Lower lobe of right lung (tissue), 2 donors: Measurements from ENCODE around the gene CFAP99. TPM values are rescaled to one million over a fixed set of nuclear protein-coding genes. Genes with fewer than 3 reads are reported as not detected.

Experiments
- ATAC-seq, 2 donors: fragments of 200-7000 bp; cut with Tn5 transposase; one replicate each; pipeline ENCODE4 v1.9.1; 2020 to 2022; ENCODE audit warnings: mild to moderate bottlenecking in 2 of 2, moderate library complexity in 2 of 2
- DNase-seq: peaks from one replicate; pipeline ENCODE4 v3.0.0-alpha.2; 2020
- H3K27ac ChIP-seq: fragments of 200-600 bp; one replicate; pipeline ENCODE4 v1.8.0; 2022
- H3K27me3 ChIP-seq: fragments of 200-600 bp; one replicate; pipeline ENCODE4 v1.8.0; 2022; ENCODE audit warnings: low read depth
- H3K36me3 ChIP-seq: fragments of 200-600 bp; one replicate; pipeline ENCODE4 v1.8.0; 2022; ENCODE audit warnings: mild to moderate bottlenecking
- H3K4me1 ChIP-seq: fragments of 200-600 bp; one replicate; pipeline ENCODE4 v1.8.0; 2022
- H3K4me3 ChIP-seq: fragments of 200-600 bp; one replicate; pipeline ENCODE4 v1.8.0; 2022; ENCODE audit warnings: mild to moderate bottlenecking
- H3K9me3 ChIP-seq: fragments of 200-600 bp; one replicate; pipeline ENCODE4 v1.8.0; 2022
- CTCF ChIP-seq: fragments of 200-600 bp; IDR thresholded peaks from one replicate; pipeline ENCODE4 v1.8.0; 2022; ENCODE audit warnings: antibody characterized with exemption, mild to moderate bottlenecking
- intact Hi-C: fragments of 100-400 bp; cut with DNase I; formaldehyde crosslinking; loops from one replicate; pipeline ENCODE4 v1.11.0; 2022
- total RNA-seq: library from RNA; stranded (reverse); fragmentation: NEBNext Ultra II Directional; extraction: Animal tissue kit (Norgen Biotek cat#: 25700); gene quantifications from one replicate; pipeline ENCODE4 v1.2.1, GENCODE V29; 2021
- donor health status: DM: no; HTN: yes; CAD: no; lungs with severe emphysema.

CFAP99 gene
- total RNA-seq, 1 donor from 2014 or later = 4.3 TPM

GRCh38 chr4:2458546-2459491 lies 40.1 kb downstream of the CFAP99 start:
- no peak for ATAC-seq
- no peaks in the 10 kb centered on the region for H3K9me3 ChIP-seq
- no peaks in the 10 kb centered on the region for H3K27me3 ChIP-seq
- no peaks in the 10 kb centered on the region for H3K36me3 ChIP-seq
- no peak overlapping the region for H3K27ac ChIP-seq
- H3K4me1 ChIP-seq = peaks cover 12% of the 10 kb centered on the region
- H3K4me3 ChIP-seq = no peak overlapping the region
- DNase-seq = no peak
- no peak for TF ChIP-seq CTCF
- intact Hi-C loops = no loop called here

GRCh38 chr4:2459589-2460349 lies 41.0 kb downstream of the CFAP99 start:
- no peak for TF ChIP-seq CTCF
- no peaks in the 10 kb centered on the region for H3K9me3 ChIP-seq
- no peaks in the 10 kb centered on the region for H3K27me3 ChIP-seq
- no peak overlapping the region for H3K27ac ChIP-seq
- H3K4me3 ChIP-seq = no peak overlapping the region
- intact Hi-C loops = no loop called here
- DNase-seq (no peak), ATAC-seq (no peak)
- peaks cover 12% of the 10 kb centered on the region for H3K4me1 ChIP-seq
- H3K36me3 ChIP-seq = no peaks in the 10 kb centered on the region

GRCh38 chr4:2461246-2461960 lies 42.6 kb downstream of the CFAP99 start:
- Histone ChIP-seq H3K4me3 (no peak overlapping the region), H3K27ac (no peak overlapping the region), H3K36me3 (no peaks in the 10 kb centered on the region), H3K27me3 (no peaks in the 10 kb centered on the region), H3K9me3 (no peaks in the 10 kb centered on the region), H3K4me1 (peaks cover 12% of the 10 kb centered on the region)
- DNase-seq (no peak), ATAC-seq (no peak)
- TF ChIP-seq CTCF = no peak
- intact Hi-C loops = no loop called here

GRCh38 chr4:2462218-2462991 lies 43.6 kb downstream of the CFAP99 start:
- peak; percentile 61 for TF ChIP-seq CTCF
- H3K27ac ChIP-seq = no peak overlapping the region
- H3K4me3 ChIP-seq = peak overlapping the region; percentile 61
- intact Hi-C loops = no loop called here
- DNase-seq (peak; percentile 76), ATAC-seq (peak; percentile 91 to 94)
- no peaks in the 10 kb centered on the region for H3K27me3 ChIP-seq
- H3K4me1 ChIP-seq = peaks cover 13% of the 10 kb centered on the region
- no peaks in the 10 kb centered on the region for H3K36me3 ChIP-seq
- no peaks in the 10 kb centered on the region for H3K9me3 ChIP-seq
